Stomach (tissue), 9 donors: ENCODE data around the gene SSH2. TPM values are rescaled to one million over a fixed set of nuclear protein-coding genes. Genes with fewer than 3 reads are reported as not detected.
A peak's percentile ranks its signal among the peaks of the same experiment; 100 is the strongest.

Experiments used
- DNase-seq, 2 donors: peaks; one replicate each; pipeline versions ENCODE4 v3.0.0 to v3.0.0-alpha.2; 2013 to 2019
- H3K27ac ChIP-seq, 5 donors: fragments of 200-600 bp in 4 of 5; sonication (generic) in 4 of 5; one replicate each; pipeline ENCODE4 v1.5.1; 2013 to 2019; ENCODE audit warnings: mild to moderate bottlenecking in 1 of 5, moderate library complexity in 1 of 5
- H3K27me3 ChIP-seq, 3 donors: fragments of 200-600 bp; sonication (generic); one replicate each; pipeline ENCODE4 v1.5.1; 2017 to 2019; ENCODE audit warnings: mixed run types in 1 of 3
- H3K36me3 ChIP-seq, 4 donors: fragments of 200-600 bp; sonication (generic); 1 replicate in 3 of 4; 2 replicates in 1 of 4; pipeline ENCODE4 v1.5.1; 2016 to 2019
- H3K4me1 ChIP-seq, 4 donors: fragments of 200-600 bp; sonication (generic); one replicate each; pipeline ENCODE4 v1.5.1; 2016 to 2019
- H3K4me3 ChIP-seq, 4 donors: fragments of 200-600 bp; sonication (generic) in 3 of 4; one replicate each; pipeline ENCODE4 v1.5.1; 2016 to 2019; ENCODE audit warnings: mild to moderate bottlenecking in 1 of 4
- H3K9me3 ChIP-seq, 4 donors: fragments of 200-600 bp; sonication (generic); one replicate each; pipeline ENCODE4 v1.5.1; 2016 to 2019
- EP300 ChIP-seq: sonication (generic); formaldehyde crosslinking; IDR thresholded peaks from one replicate; pipeline ENCODE4 v1.6.1; 2017; ENCODE audit warnings: antibody characterized with exemption
- POLR2A ChIP-seq, 4 donors: fragments of 450-650 bp; IDR thresholded peaks; one replicate each; pipeline ENCODE4 v1.6.1; 2016; ENCODE audit warnings: antibody characterized with exemption in 4 of 4, control low read depth in 2 of 4, mild to moderate bottlenecking in 1 of 4, moderate library complexity in 1 of 4
- POLR2AphosphoS5 ChIP-seq, 3 donors: sonication (generic); formaldehyde crosslinking; IDR thresholded peaks; one replicate each; pipeline ENCODE4 v1.6.1; 2016; ENCODE audit warnings: antibody characterized with exemption in 3 of 3
- WGBS, 5 donors: extraction: QIAGEN DNeasy Blood & Tissue Kit in 3 of 5; methylation state at CpG; one replicate each; pipeline versions ENCODE4 v1.1.5 to v1.1.7; 2013 to 2018; 5-methylcytosine and 5-hydroxymethylcytosine counted together
- intact Hi-C: fragments of 100-400 bp; cut with DNase I; formaldehyde crosslinking; loops from one replicate; pipeline ENCODE4 v1.15.1; 2023; ENCODE audit warnings: low total_unique reads
- polyA plus RNA-seq, 3 donors: library from polyadenylated mRNA; stranded (reverse); fragments of 200-250 nt; gene quantifications; one replicate each; pipeline ENCODE4 v1.2.3, GENCODE V29; 2013
- total RNA-seq, 5 donors: library from RNA; depleted of rRNA; stranded (reverse); fragments of >200 nt; gene quantifications; one replicate each; pipeline versions ENCODE4 v1.1.0 to v1.2.3, GENCODE V29; 2014 to 2016
- TF ChIP-seq, protein P1 (sequence below), 7 experiments: fragments of 450-650 bp in 4 of 7; fragments of 200-600 bp in 3 of 7; sonication (generic) in 3 of 7; IDR thresholded peaks; one replicate each; pipeline ENCODE4 v1.5.1; 2016 to 2019; ENCODE audit warnings: antibody characterized with exemption in 7 of 7, control low read depth in 2 of 7, mild to moderate bottlenecking in 1 of 7
- donor health status: healthy with polysubstance abuse.
- donor health status: Bipolar disorder and iron deficiency.
- donor health status: healthy.

SSH2 gene
- total and polyA plus RNA-seq, 8 donors: 7.8 to 44.9 (median 24.1) TPM

DNA sequence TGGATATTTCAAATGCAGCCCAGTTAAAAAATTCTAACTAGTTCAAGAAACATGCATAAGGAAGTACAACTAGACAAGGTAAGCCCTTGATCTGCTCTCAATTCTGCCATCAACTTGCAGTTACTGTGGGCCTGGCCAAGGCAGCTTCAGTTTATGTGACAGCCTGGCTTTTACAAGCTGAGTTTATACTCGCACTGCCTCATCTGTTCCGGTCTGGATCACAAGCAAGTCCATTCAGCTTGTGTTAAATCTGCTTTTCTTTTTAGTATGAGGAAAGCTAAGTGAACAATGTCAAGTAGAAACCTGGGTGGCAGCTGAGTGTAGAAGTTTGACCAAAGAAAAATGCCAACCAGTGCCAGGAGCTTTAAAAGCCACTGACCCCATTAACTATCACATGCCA lies 230.7 kb downstream of the SSH2 start:
- Histone ChIP-seq H3K36me3 (peaks cover 22 to 63% (median 45%) of the 10 kb centered on the region in 4 donors), H3K9me3 (no peaks in the 10 kb centered on the region), H3K4me1 (peaks cover 0 to 24% (median 11%) of the 10 kb centered on the region in 4 donors), H3K4me3 (no peak overlapping the region), H3K27ac (peak overlapping the region in 2 of 5 donors; percentile 16 to 38), H3K27me3 (no peaks in the 10 kb centered on the region)
- 77 to 88% (median 81%) methylated on average over 2 of the region's 2 CpGs for WGBS, 5 donors
- no peak for DNase-seq
- intact Hi-C loops: no loop called here
- TF ChIP-seq POLR2AphosphoS5 (IDR thresholded peaks at IDR 0.05) (no peak), POLR2A (IDR thresholded peaks at IDR 0.05) (no peak), EP300 (no peak)
- TF ChIP-seq, protein P1, sequence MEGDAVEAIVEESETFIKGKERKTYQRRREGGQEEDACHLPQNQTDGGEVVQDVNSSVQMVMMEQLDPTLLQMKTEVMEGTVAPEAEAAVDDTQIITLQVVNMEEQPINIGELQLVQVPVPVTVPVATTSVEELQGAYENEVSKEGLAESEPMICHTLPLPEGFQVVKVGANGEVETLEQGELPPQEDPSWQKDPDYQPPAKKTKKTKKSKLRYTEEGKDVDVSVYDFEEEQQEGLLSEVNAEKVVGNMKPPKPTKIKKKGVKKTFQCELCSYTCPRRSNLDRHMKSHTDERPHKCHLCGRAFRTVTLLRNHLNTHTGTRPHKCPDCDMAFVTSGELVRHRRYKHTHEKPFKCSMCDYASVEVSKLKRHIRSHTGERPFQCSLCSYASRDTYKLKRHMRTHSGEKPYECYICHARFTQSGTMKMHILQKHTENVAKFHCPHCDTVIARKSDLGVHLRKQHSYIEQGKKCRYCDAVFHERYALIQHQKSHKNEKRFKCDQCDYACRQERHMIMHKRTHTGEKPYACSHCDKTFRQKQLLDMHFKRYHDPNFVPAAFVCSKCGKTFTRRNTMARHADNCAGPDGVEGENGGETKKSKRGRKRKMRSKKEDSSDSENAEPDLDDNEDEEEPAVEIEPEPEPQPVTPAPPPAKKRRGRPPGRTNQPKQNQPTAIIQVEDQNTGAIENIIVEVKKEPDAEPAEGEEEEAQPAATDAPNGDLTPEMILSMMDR (IDR thresholded peaks at IDR 0.05): no peak

DNA sequence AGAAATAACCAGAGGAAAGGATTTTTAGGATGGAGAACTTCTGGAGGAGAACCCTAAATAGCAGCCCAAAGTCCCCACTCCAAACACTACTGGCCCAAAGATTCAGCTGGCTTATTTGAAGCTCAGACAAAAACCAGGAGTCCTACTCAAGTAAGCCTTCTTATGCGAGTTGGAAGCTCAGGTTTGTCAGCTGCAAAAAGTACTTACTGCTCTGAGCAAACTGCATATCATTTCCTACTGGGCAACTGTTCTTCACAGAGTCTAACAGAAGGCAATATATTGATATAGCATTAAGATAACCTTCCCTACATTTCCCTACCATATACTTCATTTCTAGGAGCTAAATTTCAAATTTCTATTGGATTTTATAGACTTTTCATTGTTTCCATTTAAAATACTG lies 231.2 kb downstream of the SSH2 start:
- no peak for TF ChIP-seq EP300
- TF ChIP-seq, protein P1 (IDR thresholded peaks at IDR 0.05): no peak
- no peak for TF ChIP-seq POLR2A (IDR thresholded peaks at IDR 0.05)
- no peak for TF ChIP-seq POLR2AphosphoS5 (IDR thresholded peaks at IDR 0.05)

DNA sequence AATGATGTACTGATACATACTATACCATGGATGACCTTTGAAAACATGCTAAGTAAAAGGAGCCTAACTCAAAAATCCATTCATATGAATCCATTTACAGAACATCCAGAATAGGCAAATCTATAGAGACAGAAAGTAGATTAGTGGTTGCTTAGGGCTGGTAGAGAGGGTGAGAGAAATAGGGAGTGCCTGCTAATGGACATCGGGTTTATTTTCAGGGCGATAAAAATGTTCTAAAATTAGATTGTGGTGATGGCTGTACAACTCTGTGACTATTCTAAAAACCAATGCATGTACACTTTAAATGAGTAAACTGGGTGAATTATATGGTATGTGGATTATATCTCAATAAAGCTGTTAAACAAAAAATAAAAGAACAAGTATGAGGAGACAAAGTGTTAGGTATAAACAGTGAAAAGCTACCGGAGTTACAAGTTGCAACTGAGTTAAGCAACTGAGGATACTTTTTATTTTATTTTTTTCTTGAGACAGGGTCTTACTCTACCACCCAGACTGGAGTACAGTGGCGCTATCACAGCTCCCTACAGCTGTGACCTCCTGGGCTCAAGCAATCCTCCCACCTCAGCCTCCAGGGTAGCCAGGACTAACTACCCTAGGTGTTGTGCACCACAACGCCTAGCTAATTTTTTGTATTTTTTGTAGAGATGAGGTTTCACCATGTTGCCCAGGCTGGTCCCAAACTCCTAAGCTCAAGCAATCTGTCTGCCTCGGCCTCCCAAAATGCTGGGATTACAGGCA lies 231.8 kb downstream of the SSH2 start:
- no peak overlapping the region for H3K4me3 ChIP-seq
- intact Hi-C loops: no loop called here
- peaks cover 22 to 72% (median 53%) of the 10 kb centered on the region in 4 donors for H3K36me3 ChIP-seq
- DNase-seq: no peak
- no peaks in the 10 kb centered on the region for H3K9me3 ChIP-seq
- peaks cover 0 to 24% (median 11%) of the 10 kb centered on the region in 4 donors for H3K4me1 ChIP-seq
- no peaks in the 10 kb centered on the region for H3K27me3 ChIP-seq
- H3K27ac ChIP-seq: no peak overlapping the region
- WGBS, 5 donors: 87 to 98% (median 92%) methylated on average over 6 of the region's 6 CpGs
- TF ChIP-seq, protein P1 (IDR thresholded peaks at IDR 0.05): no peak
- TF ChIP-seq POLR2A (IDR thresholded peaks at IDR 0.05): no peak
- TF ChIP-seq EP300: no peak
- no peak for TF ChIP-seq POLR2AphosphoS5 (IDR thresholded peaks at IDR 0.05)

More for the DNA sequence above, 231.2 kb downstream of the SSH2 start:
- no peaks in the 10 kb centered on the region for H3K27me3 ChIP-seq
- intact Hi-C loops: no loop called here
- H3K36me3 ChIP-seq: peaks cover 22 to 68% (median 49%) of the 10 kb centered on the region in 4 donors
- H3K4me3 ChIP-seq: no peak overlapping the region
- H3K4me1 ChIP-seq: peaks cover 0 to 24% (median 11%) of the 10 kb centered on the region in 4 donors
- WGBS, 5 donors: 46 to 75% (median 61%) methylated on average over 1 of the region's 1 CpG
- H3K9me3 ChIP-seq: no peaks in the 10 kb centered on the region
- peak overlapping the region in 1 of 5 donors; percentile 38 for H3K27ac ChIP-seq
- no peak for DNase-seq

DNA sequence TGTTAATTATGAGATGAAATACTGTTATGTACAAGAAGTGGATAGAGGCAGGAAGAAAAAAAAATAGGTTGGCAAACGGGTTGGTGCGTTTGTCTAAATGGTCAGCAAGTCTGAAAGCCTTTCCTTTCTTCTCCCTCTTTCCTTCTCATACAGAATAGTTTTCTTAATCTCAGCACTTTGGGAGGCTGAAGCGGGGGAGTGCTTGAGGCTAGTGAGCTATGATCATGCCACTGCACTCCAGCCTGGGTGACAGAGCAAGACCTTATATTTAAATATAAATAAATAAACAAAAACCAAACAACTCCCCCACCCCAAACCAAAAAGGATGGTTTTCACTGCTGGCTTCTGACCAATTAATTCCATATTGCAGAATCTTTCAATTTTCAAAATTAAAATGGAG lies 232.7 kb downstream of the SSH2 start:
- H3K27me3 ChIP-seq: no peaks in the 10 kb centered on the region
- DNase-seq: no peak
- 77 to 81% (median 79%) methylated on average over 3 of the region's 3 CpGs for WGBS, 5 donors
- H3K36me3 ChIP-seq: peaks cover 15 to 72% (median 51%) of the 10 kb centered on the region in 4 donors
- H3K4me3 ChIP-seq: no peak overlapping the region
- peaks cover 0 to 28% (median 11%) of the 10 kb centered on the region in 4 donors for H3K4me1 ChIP-seq
- TF ChIP-seq EP300 (no peak), POLR2AphosphoS5 (IDR thresholded peaks at IDR 0.05) (no peak), POLR2A (IDR thresholded peaks at IDR 0.05) (no peak)
- TF ChIP-seq, protein P1 (IDR thresholded peaks at IDR 0.05): no peak
- no peak overlapping the region for H3K27ac ChIP-seq
- intact Hi-C loops: no loop called here
- H3K9me3 ChIP-seq: no peaks in the 10 kb centered on the region
